Stimulated activated CD4-positive, alpha-beta T cell treated with anti-CD3 and anti-CD28 coated beads, Interleukin-12 subunit alpha, Interleukin-12 subunit beta, amount 100 ng/mL, for 4 hours (primary cell): ENCODE measurements around the gene ATP5MG.
A peak's percentile ranks its signal among the peaks of the same experiment; 100 is the strongest.
"Not testable (repeated sequence)": the region's sequence is repeated elsewhere in the genome, so short reads cannot be mapped to it uniquely, and the experiment has no call there.

Experiments used
- DNase-seq: peaks from one replicate; pipeline ENCODE4 v3.0.0-alpha.2; 2020

Gene ATP5MG

DNA sequence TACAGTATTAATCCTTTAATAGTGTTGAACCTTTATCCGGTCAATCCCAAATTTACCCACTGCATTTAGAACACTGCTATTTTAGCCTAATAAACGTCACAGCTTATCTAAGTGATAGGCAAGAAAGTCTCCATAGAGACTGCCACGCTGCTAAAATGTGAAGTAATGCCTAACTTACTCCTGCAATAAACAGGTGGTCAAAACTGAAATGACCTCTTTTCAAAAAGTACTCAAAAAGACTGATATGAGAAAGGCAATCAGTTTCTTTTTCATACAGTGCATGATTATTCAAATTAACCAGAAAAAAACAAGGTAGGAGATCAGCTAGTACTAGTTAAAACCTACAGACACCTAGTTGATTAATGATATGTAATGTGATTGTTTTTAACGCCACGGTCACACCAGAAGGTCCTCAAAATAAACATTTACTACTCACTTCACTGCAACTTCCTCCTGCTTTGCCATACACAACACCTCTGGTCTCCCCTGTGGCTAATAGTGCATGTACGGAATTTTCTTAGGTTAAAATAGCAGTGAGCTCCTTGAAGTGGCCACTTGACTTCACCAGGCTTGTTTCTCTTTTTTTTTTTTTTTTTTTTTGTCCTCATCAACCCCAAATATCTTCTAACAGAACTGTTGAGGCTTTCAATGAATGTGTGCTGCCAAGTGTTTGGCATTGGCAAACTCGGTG, 8.8 kb downstream of the ATP5MG start:
- DNase-seq: no peak

DNA sequence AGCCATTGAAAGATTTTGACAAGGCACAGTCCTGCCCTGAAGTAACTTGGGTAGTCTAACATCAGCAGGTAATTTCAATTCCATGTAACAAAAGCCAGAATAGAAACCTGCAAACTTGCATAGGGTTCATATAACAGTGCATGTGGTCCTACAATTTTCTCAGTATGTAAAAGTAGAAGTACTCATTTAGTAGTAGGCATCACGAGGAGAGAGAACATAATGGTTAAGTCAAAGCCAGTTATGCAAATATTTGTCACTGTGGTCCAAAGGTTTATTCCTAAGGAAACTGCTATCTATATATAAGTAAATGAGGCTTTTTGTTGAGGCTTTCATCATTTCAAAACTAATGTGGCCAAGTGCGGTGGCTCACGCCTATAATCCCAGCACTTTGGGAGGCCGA, 10.1 kb downstream of the ATP5MG start:
- no peak for DNase-seq

DNA sequence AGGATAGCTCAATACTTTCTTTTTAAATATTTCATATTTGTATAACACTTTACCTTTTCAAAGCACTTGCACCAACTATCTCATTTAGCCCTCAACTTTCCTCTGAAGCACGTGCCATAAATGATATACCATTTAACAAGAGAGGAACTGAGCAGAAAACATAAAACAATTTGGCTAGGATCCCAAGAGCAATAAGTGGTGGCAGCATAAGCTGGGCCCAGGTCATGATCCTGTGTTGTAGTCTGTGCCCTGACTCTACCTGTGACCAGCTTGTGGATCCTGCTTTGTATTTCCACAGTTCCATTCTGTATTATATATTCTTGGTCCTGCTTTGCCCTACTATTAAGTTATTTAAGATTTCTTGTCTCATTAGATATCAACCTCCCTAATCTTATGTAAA, 11.5 kb downstream of the ATP5MG start:
- DNase-seq: no peak

DNA sequence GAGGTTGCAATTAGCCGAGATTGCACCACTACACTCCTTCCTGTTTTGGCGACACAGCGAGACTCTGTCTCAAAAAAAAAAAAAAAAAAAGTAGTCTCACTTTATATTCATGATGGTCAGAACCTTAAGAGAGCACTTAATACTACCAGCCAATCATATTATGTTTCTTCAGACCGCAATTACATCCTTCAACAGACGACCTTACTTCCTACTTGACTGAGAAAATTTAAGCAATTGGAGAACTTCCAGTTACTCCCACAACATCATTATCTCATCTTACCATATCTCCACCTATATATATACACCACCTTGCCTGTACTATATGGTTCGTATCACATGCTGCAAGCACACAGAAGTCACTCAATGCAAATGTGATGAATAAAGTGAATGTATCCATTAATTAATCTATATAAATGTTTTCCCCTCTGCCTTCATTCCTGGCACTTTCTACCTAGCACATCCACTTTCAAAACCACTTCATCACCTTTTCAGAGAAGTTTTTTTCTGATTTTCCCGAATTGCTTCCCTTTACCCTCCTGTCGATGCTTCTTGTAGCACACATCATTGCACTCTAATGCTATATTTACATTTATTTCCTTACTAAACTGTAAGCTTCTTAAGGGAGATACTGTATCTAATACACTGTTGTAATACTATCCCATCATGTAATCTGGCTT, 13.8 kb downstream of the ATP5MG start:
- no peak for DNase-seq

- DNase-seq: no peak
Measured at GRCh38 chr11:118415739-118416068, 14.3 kb downstream of the ATP5MG start.

DNA sequence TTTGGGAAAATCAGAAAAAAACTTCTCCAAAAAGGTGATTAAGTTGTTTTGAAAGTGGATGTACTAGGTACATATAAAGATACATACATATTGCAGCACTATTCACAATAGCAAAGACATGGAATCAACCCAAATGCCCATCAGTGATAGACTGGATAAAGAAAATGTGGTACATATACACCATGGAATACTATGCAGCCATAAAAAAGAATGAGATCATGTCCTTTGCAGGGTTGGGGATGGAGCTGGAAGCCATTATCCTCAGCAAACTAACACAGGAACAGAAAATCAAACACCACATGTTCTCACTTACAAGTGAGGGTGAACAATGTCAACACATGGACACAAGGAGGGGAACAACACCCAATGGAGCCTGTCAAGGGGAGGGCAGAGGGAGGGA, 15.5 kb downstream of the ATP5MG start:
- not testable (repeated sequence) for DNase-seq

DNA sequence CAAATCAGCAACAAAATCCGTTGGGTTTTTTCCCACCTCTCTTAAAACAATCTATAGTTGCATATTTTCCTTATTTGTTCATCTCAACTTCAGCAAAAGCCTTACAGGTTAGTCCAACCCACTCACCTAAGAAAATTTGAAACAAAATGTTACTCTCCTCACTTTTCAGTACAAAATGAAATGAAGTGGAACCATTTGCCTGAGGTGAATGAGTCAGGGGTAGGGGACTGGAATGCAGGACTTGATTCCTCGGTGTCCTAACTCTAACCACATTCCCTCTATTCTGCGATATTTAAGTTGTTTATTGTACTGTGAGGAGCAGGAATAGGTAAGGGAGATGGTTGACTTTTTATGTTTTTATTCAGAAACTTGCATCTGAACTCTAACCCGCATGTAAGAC, 16.4 kb downstream of the ATP5MG start:
- DNase-seq: no peak

GRCh38 chr11:118418766-118419165, 17.4 kb downstream of the ATP5MG start:
- DNase-seq: no peak

- no peak for DNase-seq
Measured at GRCh38 chr11:118427707-118428106, 26.3 kb downstream of the ATP5MG start.

GRCh38 chr11:118430956-118431355, 29.6 kb downstream of the ATP5MG start:
- DNase-seq: no peak

- no peak for DNase-seq
Measured at GRCh38 chr11:118434123-118434552, 32.7 kb downstream of the ATP5MG start.

GRCh38 chr11:118434553-118435289, 33.3 kb downstream of the ATP5MG start:
- DNase-seq: peak; percentile 25

DNA sequence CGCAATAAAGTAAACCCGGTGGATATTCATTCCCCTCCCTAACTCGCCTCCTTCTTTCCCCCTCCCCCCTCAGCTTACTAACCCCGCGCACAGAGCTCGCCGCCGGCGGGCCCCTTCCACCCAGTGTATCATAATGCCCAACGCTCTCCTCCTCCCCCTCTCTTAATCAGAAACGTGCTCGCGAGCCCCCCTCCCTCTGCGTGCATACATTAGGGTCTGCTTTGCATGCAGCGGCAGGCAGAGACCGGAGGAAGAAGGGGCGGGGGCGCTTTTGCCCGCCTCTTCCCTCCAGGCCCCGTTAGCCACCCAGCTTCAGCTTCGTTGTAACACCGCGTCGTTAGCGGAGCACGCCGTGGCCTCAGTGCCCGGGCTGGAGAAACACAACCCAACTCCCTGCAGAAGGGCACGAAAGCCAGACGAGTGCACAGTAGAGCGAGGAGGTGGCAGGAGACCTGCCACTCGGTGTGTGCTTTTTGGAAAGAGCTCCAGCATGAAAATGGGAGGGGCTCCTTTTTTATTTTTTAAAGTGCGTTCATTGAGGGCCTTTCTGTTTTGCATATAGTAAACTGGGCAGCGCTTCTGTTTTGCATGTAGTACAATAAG, 34.0 kb downstream of the ATP5MG start:
- DNase-seq: peak; percentile 57

DNA sequence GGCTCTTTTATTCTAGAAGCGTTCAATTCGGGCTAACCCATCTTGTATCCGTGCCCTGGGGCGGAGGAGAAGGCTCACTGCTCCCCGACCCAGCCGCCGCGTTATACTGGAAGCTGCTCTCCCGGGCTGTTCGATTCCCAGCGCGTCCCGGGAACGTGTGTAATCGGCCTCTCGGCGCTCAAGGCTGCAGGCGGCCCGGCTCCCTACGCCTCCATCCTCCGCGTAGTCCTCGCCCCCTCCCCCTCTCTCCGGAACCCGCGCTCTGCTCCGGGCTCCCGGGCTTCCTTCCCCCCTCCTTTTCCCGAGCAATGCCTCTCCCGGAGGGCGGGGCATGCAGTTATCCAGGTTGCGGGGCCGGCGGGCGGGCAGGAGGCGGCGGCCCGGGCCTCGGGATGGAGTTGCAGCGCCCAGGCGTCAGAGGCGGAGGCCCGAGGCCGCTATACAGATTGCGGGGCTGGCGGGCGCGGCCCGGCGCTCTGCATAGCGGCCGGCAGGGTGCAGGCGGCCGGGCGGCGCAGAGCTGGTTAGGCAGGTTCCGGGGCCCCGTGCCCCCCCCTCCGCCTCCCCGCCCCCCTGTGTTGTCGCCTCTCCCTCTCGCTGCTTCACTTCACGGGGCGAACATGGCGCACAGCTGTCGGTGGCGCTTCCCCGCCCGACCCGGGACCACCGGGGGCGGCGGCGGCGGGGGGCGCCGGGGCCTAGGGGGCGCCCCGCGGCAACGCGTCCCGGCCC, 34.7 kb downstream of the ATP5MG start, which contains the start of gene KMT2A:
TSS of gene KMT2A (plus strand) at position 600 of the 732 bp plus-strand sequence. CDS start at position 621, 21 bp downstream.
- peak; percentile 97 for DNase-seq

GRCh38 chr11:118436639-118437207, 35.3 kb downstream of the ATP5MG start:
- DNase-seq: no peak

DNA sequence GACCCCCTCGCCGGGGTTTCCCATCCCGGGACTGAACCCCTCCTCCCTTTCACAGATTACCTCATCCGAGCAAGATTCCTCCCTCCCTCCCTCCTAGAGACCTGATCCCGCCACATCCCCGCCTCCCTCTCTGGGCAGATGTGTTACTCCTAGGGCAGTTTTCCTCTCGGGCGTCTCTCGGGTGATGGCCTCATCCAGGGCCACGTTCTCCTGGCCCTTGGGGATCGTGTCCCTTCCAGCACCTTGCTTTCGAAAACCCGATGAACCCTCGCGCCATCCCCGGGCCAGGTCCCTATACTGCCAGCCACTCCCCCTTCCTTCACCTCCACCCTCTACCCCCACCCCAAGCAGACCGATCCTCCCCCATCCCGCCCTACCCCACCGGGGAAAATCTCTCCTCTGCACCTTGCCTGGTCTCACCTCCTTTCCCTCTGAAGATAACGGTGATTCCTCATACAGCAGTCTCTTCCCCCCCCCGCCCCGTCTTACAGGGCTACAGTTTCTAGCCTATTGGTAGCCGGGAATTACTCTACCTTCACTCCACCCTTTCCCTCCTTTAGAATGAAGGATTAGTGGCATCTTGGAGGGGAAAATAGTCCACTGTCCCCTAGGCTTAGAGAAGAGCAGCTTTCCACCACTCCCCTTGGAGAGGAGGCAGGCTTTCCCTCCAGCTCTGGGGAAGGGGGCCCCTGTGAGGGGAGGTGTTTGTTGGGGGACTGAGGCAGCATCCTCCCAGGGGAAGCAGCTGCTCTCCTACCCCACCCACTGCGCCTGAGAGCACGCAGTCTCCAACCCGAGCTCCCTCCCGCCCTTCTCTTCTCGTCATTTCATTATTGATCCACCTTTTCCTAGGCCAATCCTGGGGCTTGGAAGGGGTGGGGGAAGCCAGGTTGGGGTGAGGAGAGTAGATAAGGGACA, 36.1 kb downstream of the ATP5MG start:
- peak; percentile 33 for DNase-seq

DNA sequence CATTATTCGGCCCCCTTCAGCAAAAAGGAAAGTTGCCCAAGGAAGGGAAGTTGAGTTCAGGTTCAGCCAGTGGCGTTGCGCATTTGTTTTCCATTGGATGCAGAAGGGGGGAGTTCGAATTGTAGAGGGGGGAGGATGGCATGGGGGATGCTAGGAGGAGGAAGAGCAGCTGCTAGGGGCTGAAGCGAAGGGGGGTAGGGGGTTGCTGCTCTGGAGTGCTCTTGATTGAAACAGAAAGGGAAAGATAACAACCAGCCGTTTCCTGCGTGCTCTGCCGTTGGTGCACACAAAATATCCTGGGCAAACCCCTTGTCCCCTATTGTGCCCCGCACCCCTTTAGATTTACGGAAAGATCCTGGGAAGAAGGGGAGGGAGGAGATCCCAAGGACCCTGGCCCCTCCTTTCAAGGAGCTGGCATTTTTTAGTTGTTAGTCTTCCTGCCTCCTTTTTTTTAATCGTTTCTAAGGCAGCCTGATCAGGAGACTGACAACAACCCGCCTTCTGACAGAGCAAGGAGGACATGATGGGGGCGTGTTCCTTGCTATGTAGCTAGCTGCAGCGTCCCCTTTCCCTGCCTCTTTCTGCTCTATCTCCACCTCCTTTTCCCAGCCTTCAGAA, 37.0 kb downstream of the ATP5MG start:
- DNase-seq: peak; percentile 28

DNA sequence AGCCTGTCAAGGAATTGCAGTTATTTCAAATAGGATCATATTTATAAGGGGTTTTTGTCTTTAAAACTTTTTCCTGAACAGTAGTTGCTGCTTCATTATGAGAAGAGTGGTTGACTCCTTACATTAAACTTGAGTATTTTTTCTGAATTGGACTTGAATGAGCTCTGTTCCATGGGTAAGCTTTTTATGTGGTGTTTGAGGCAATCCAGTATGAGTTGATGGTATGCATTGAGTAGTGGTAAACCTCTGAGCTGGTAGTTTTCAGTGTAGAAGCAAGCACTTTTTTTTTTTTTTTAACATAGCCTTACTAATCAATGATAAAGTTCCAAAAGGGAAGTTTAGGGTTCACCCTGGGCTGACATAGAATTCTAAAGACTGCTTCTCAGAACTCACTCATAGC, 38.2 kb downstream of the ATP5MG start:
- no peak for DNase-seq

DNA sequence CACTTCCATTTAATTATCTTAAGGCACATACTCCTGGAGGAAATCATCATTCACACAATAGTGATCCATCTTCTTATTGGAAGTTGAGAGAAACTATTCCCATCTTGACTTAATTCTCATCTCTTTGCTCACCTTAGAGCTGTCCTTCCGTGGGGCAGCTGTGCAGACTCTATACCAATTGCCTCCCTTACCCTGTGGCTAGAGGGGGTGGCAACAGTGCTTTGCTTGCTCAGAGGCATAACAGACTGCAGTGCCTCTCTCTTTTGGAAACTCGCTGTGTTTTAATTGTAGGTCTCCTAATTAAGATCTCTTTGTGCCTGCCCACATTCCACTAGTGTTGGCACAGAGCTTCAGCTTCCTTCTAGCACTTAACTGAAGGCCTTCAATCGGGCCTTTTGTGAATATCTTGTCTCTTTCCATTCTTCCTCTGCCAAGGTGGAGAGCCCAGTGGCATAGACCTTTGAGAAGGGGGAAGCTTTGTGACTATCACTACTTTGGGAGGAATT, 40.4 kb downstream of the ATP5MG start:
- DNase-seq: no peak

DNA sequence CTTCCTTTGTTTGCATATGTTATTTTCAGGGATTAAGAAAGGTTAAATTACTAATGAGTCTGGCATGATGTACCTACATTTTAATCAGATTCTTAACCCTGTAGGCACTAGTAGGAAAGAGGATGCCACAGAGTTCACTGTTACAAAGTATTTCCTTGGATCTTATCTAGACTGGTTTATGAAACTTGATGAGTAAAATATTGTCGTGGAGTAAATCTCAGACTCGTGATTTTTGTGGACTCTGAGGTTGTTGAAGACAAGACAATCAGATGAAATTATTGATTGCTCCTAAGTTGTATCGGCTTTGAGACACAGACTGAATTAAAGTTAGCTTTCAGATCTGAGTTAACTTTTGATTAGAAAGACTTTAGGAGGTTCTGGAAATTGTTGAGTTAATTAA, 40.9 kb downstream of the ATP5MG start:
- DNase-seq: no peak
